GM12873 (cell line): ENCODE measurements around the gene LRP1.

Source experiments
- CTCF ChIP-seq: IDR thresholded peaks from 2 replicates; pipeline ENCODE4 v1.5.1; 2012; ENCODE audit warnings: low read depth, mild to moderate bottlenecking, moderate library complexity, low read length, control low read depth; ENCODE audit not compliant: insufficient read depth; ENCODE audit errors: missing control alignments

Gene LRP1

GRCh38 chr12:57087010-57087690 lies 41.1 kb upstream of the LRP1 start:
- TF ChIP-seq CTCF = no peak

GRCh38 chr12:57087691-57088353 lies 40.5 kb upstream of the LRP1 start:
- no peak for TF ChIP-seq CTCF

- no peak for TF ChIP-seq CTCF
Observed at GRCh38 chr12:57088354-57089270, 39.7 kb upstream of the LRP1 start, which contains the start of gene NAB2. Gene NAB2, plus strand, starts transcription at chr12:57089114. Its CDS starts 158 bp downstream, at chr12:57089272.

- TF ChIP-seq CTCF = no peak
Observed at GRCh38 chr12:57089271-57090245, 38.7 kb upstream of the LRP1 start.

- no peak for TF ChIP-seq CTCF
Observed at GRCh38 chr12:57090490-57090889, 37.8 kb upstream of the LRP1 start.

GRCh38 chr12:57090924-57091637 lies 37.2 kb upstream of the LRP1 start:
- no peak for TF ChIP-seq CTCF
